Lung (tissue), 12 donors: ENCODE results near the gene IDNK. TPM values are rescaled to one million over a fixed set of nuclear protein-coding genes. Genes with fewer than 3 reads are reported as not detected.

Experiments used
- ATAC-seq: fragments of 200-7000 bp; cut with Tn5 transposase; one replicate; pipeline ENCODE4 v1.9.1; 2020; ENCODE audit warnings: moderate number of reproducible peaks; ENCODE audit not compliant: insufficient read depth, low FRiP score
- DNase-seq, 3 donors: peaks; one replicate each; pipeline ENCODE4 v3.0.0-alpha.2; 2013 to 2017
- H3K27ac ChIP-seq, 2 donors: one replicate each; pipeline ENCODE4 v1.5.1; 2013; ENCODE audit warnings: mild to moderate bottlenecking in 2 of 2, moderate library complexity in 2 of 2, control low read depth in 1 of 2, inconsistent platforms in 1 of 2, low read depth in 1 of 2, low read length in 1 of 2
- H3K27me3 ChIP-seq, 3 donors: one replicate each; pipeline ENCODE4 v1.5.1; 2013; ENCODE audit warnings: low read length in 2 of 3; ENCODE audit not compliant: control insufficient read depth in 3 of 3, insufficient read depth in 3 of 3
- H3K36me3 ChIP-seq, 4 donors: one replicate each; pipeline ENCODE4 v1.5.1; 2013; ENCODE audit warnings: low read length in 4 of 4, mild to moderate bottlenecking in 1 of 4, moderate library complexity in 1 of 4; ENCODE audit not compliant: control insufficient read depth in 4 of 4, insufficient read depth in 4 of 4
- H3K4me1 ChIP-seq, 5 donors: one replicate each; pipeline ENCODE4 v1.5.1; 2013; ENCODE audit warnings: low read length in 5 of 5, mild to moderate bottlenecking in 2 of 5, moderate library complexity in 1 of 5; ENCODE audit not compliant: control insufficient read depth in 5 of 5, insufficient read depth in 5 of 5
- H3K4me3 ChIP-seq: one replicate; pipeline ENCODE4 v1.5.1; 2013; ENCODE audit warnings: mild to moderate bottlenecking, control low read depth, moderate library complexity
- H3K9ac ChIP-seq, 2 donors: one replicate each; pipeline ENCODE4 v1.5.1; 2013; ENCODE audit warnings: low read length in 2 of 2, control low read depth in 1 of 2; ENCODE audit not compliant: insufficient read depth in 1 of 2
- H3K9me3 ChIP-seq, 4 donors: one replicate each; pipeline ENCODE4 v1.5.1; 2013; ENCODE audit warnings: low read length in 3 of 4, mild to moderate bottlenecking in 1 of 4, moderate library complexity in 1 of 4; ENCODE audit not compliant: control insufficient read depth in 4 of 4, insufficient read depth in 3 of 4
- WGBS, 2 donors: extraction: QIAGEN DNeasy Blood & Tissue Kit; methylation state at CpG; one replicate each; pipeline ENCODE4 v1.1.7; 2013; 5-methylcytosine and 5-hydroxymethylcytosine counted together
- polyA plus RNA-seq, 2 donors: library from polyadenylated mRNA; stranded (reverse); fragments of 200-250 nt; gene quantifications; one replicate each; pipeline ENCODE4 v1.2.1, GENCODE V29; 2013
- total RNA-seq, 2 donors: library from RNA; depleted of rRNA in 1 of 2; stranded (reverse); fragments of >200 nt in 1 of 2; gene quantifications; one replicate each; pipeline ENCODE4 v1.2.1, GENCODE V29; 2014 to 2021
- TF ChIP-seq, protein P1 (sequence below): IDR thresholded peaks from 2 replicates; pipeline ENCODE4 v1.5.1; 2012; ENCODE audit warnings: mild to moderate bottlenecking; ENCODE audit errors: control extremely low read depth, extremely low read depth
- donor health status: control.
- donor health status: control.
- donor health status: Bipolar disorder and iron deficiency.
- donor health status: healthy.
- donor health status: DM: yes; HTN: yes; CAD: no.

IDNK gene
- total and polyA plus RNA-seq, 4 donors = 5.7 to 9.3 (median 5.8) TPM

DNA sequence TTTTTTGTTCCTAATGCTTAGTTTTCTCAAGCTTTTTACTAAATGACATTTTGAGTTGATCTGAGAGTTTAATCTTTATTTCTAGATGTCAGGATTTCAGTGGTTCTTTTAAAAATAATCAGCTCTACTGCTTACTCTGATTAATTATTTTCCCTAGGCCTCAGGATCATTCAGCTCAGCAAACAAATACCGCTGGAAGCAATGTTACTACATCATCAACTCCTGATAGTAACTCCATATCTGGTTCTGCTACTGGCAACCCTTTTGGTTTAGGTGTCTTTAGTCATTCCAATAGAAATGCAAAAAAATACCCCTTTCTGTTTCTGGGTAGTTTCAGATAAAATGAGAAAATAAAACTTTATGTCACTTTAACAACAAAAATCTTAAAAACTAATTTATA lies 5.6 kb upstream of the IDNK start:
- ATAC-seq = no peak
- Histone ChIP-seq H3K36me3 (no peaks in the 10 kb centered on the region), H3K9me3 (no peaks in the 10 kb centered on the region), H3K4me1 (peaks cover 0 to 2% (median 0%) of the 10 kb centered on the region in 5 donors), H3K9ac (no peak overlapping the region), H3K27me3 (peaks cover 0 to 4% (median 3%) of the 10 kb centered on the region in 3 donors), H3K27ac (no peak overlapping the region), H3K4me3 (no peak overlapping the region)
- TF ChIP-seq, protein P1, sequence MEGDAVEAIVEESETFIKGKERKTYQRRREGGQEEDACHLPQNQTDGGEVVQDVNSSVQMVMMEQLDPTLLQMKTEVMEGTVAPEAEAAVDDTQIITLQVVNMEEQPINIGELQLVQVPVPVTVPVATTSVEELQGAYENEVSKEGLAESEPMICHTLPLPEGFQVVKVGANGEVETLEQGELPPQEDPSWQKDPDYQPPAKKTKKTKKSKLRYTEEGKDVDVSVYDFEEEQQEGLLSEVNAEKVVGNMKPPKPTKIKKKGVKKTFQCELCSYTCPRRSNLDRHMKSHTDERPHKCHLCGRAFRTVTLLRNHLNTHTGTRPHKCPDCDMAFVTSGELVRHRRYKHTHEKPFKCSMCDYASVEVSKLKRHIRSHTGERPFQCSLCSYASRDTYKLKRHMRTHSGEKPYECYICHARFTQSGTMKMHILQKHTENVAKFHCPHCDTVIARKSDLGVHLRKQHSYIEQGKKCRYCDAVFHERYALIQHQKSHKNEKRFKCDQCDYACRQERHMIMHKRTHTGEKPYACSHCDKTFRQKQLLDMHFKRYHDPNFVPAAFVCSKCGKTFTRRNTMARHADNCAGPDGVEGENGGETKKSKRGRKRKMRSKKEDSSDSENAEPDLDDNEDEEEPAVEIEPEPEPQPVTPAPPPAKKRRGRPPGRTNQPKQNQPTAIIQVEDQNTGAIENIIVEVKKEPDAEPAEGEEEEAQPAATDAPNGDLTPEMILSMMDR = no peak
- no peak for DNase-seq
- 86 to 95% methylated on average over 1 of the region's 1 CpG for WGBS, 2 donors

DNA sequence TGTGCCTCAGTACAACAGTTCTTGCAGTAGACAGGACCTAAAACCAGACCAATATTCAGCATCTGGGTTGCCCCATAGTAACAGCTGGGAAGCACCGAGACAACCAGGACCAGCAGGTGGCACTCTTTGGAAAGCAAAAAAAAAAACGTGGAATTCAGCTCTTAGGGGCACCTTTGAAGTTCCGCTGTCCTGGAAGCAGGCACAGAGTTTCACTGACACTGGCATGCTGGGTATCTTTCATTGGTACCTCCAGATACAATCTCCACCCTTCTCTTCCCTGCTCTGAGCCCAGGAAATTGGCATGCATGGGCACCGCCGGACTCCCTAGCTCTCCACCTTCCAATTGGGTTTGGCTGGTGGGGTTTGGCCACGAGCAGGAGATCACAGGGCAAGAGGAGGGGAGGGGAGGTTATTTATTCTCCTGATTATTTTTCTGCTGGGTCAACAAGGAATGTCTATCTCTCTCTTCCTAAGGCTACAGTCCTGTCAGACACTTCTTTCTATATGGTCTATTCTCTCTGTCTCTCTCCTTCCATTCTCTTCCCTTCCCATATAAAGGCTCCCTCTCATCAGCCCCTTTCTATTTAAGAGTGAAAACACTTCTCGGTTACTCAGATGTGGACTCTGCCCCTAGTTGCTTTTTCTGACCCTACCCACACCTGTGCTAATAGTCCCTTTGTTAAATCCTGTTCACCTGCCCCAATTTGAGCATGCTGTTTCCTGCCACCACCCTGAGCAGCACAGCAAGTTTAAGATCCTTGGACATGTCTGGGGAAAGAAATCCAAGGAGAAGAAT lies 1.9 kb upstream of the IDNK start:
- peaks cover 0 to 9% (median 4%) of the 10 kb centered on the region in 5 donors for H3K4me1 ChIP-seq
- H3K9me3 ChIP-seq = no peaks in the 10 kb centered on the region
- H3K36me3 ChIP-seq = no peaks in the 10 kb centered on the region
- DNase-seq = peak; percentile 50 to 71 (median 60)
- H3K4me3 ChIP-seq = no peak overlapping the region
- peaks cover 0 to 4% (median 3%) of the 10 kb centered on the region in 3 donors for H3K27me3 ChIP-seq
- no peak overlapping the region for H3K9ac ChIP-seq
- no peak overlapping the region for H3K27ac ChIP-seq
- no peak for ATAC-seq
- TF ChIP-seq, protein P1 = peak; percentile 53
- 22 to 23% methylated on average over 7 of the region's 7 CpGs for WGBS, 2 donors

GRCh38 chr9:83622433-83622938 lies 457 bp upstream of the IDNK start:
- Histone ChIP-seq H3K4me1 (peaks cover 0 to 9% (median 4%) of the 10 kb centered on the region in 5 donors), H3K27me3 (peaks cover 0 to 4% (median 3%) of the 10 kb centered on the region in 3 donors), H3K9ac (peak overlapping the region in 1 of 2 donors; percentile 81), H3K36me3 (no peaks in the 10 kb centered on the region), H3K27ac (peak overlapping the region; percentile 85 to 94), H3K4me3 (peak overlapping the region; percentile 69), H3K9me3 (no peaks in the 10 kb centered on the region)
- ATAC-seq = no peak
- 11% methylated on average over 17 to 21 of the region's 21 CpGs for WGBS, 2 donors
- TF ChIP-seq, protein P1 = no peak
- peak in 1 of 3 donors; percentile 12 for DNase-seq
